ENCODE results near the gene GPR68.

DNA sequence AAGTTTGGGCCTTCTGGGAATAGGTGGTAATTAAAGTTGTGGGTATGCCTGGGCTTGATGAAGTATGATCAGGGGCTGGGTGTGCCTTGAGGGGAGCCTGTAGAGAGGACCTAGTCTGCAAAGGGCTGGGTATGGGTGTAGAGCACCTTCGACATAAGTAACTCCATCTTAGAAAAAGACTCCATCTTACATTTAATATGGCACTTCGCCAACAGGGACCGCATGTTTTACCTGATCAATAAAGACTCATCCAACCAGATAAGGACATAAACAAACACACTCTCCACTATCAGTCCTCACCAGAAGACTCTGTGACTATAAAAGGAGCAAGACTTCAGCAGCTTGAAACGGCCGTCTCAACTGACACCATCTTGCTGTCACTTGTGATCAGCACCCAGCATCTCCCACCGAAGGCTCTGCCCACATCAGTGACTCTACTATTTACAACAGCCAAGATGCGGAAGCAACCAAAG, 23.5 kb upstream of the GPR68 start:
- TF ChIP-seq EGR1 (IDR thresholded peaks at IDR 0.05) (no peak), RAD21 (IDR thresholded peaks at IDR 0.05; ENCODE audit: low read depth) (no peak)
- TF ChIP-seq, protein P1, sequence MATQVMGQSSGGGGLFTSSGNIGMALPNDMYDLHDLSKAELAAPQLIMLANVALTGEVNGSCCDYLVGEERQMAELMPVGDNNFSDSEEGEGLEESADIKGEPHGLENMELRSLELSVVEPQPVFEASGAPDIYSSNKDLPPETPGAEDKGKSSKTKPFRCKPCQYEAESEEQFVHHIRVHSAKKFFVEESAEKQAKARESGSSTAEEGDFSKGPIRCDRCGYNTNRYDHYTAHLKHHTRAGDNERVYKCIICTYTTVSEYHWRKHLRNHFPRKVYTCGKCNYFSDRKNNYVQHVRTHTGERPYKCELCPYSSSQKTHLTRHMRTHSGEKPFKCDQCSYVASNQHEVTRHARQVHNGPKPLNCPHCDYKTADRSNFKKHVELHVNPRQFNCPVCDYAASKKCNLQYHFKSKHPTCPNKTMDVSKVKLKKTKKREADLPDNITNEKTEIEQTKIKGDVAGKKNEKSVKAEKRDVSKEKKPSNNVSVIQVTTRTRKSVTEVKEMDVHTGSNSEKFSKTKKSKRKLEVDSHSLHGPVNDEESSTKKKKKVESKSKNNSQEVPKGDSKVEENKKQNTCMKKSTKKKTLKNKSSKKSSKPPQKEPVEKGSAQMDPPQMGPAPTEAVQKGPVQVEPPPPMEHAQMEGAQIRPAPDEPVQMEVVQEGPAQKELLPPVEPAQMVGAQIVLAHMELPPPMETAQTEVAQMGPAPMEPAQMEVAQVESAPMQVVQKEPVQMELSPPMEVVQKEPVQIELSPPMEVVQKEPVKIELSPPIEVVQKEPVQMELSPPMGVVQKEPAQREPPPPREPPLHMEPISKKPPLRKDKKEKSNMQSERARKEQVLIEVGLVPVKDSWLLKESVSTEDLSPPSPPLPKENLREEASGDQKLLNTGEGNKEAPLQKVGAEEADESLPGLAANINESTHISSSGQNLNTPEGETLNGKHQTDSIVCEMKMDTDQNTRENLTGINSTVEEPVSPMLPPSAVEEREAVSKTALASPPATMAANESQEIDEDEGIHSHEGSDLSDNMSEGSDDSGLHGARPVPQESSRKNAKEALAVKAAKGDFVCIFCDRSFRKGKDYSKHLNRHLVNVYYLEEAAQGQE (IDR thresholded peaks at IDR 0.05; ENCODE audit: low read depth) = no peak

Data from Ishikawa (cell line).